ENCODE data around the gene SLC26A6. TPM values are rescaled to one million over a fixed set of nuclear protein-coding genes. Genes with fewer than 3 reads are reported as not detected.

SLC26A6 gene
- polyA plus RNA-seq = 24.9 to 35.7 TPM (median 34.5 TPM) in 3 replicates
- polyA plus RNA-seq (2011; ENCODE audit: low read depth) = 9.8 TPM
- 9.3 and 10.9 TPM in 2 replicates for polyA plus RNA-seq (2011; cell fraction: cytosol; rRNA removed)
- polyA plus RNA-seq (2011; cell fraction: nucleus; rRNA removed) = 211 and 227 TPM in 2 replicates
- polyA plus RNA-seq (2012; ENCODE audit: low replicate concordance) = 18.3 and 28.4 TPM in 2 replicates
- 47.0 to 112 TPM (median 58.5 TPM) in 3 replicates for polyA minus RNA-seq
- 34.1 TPM for polyA minus RNA-seq (2011; cell fraction: cytosol; rRNA and poly(A)+ RNA removed)
- 59.0 and 61.0 TPM in 2 replicates for polyA minus RNA-seq (2011; cell fraction: nucleus; rRNA and poly(A)+ RNA removed)

- Histone ChIP-seq H3K79me2 (ENCODE audit: control insufficient read depth, insufficient read depth, low read length) (peaks cover 13% of the 10 kb centered on the region), H3K27me3 (ENCODE audit: control insufficient read depth, extremely low read depth, insufficient read depth, low read length) (no peaks in the 10 kb centered on the region), H3K27ac (ENCODE audit: control insufficient read depth, insufficient read depth, low read length) (peak within 1 kb of the TSS; percentile 33), H2AFZ (ENCODE audit: control insufficient read depth, low read length) (peak within 1 kb of the TSS; percentile 85), H3K9me3 (ENCODE audit: control insufficient read depth, low read depth, low read length) (no peaks in the 10 kb centered on the region), H3K4me3 (ENCODE audit: control insufficient read depth in 2 of 3, extremely low read depth in 1 of 3, insufficient read depth in 2 of 3, low read depth in 1 of 3, low read length in 3 of 3) (peak within 1 kb of the TSS; percentile 77 to 93 (median 80)), H3K36me3 (ENCODE audit: control insufficient read depth in 2 of 2, extremely low read depth in 1 of 2, insufficient read depth in 2 of 2, low read length in 2 of 2) (peaks cover 16 to 18% of the 10 kb centered on the region in 2 experiments), H3K4me2 (ENCODE audit: control insufficient read depth, extremely low read depth, insufficient read depth, low read depth, low read length) (peak within 1 kb of the TSS; percentile 96), H3K9ac (ENCODE audit: control insufficient read depth, extremely low read depth, insufficient read depth, low read length) (peak within 1 kb of the TSS; percentile 72), H4K20me1 (ENCODE audit: control insufficient read depth, extremely low read depth, insufficient read depth, low read length) (peaks cover 2% of the 10 kb centered on the region), H3K9me1 (ENCODE audit: control insufficient read depth, extremely low read depth, insufficient read depth, low read length) (peaks cover 2% of the 10 kb centered on the region), H3K4me1 (ENCODE audit: control insufficient read depth, extremely low read depth, insufficient read depth, low read length) (peaks cover 11% of the 10 kb centered on the region)
- TF ChIP-seq EZH2 (IDR thresholded peaks at IDR 0.05; ENCODE audit: low read length) = no peak
- TF ChIP-seq CTCF (optimal IDR thresholded peaks at IDR 0.05 in 1 of 3, IDR thresholded peaks at IDR 0.05 in 1 of 3, conservative IDR thresholded peaks at IDR 0.05 in 1 of 3; ENCODE audit: extremely low read depth in 1 of 3, insufficient read depth in 2 of 3, low read length in 3 of 3) = peak in 2 of 3 experiments; percentile 58 to 76
- dilution Hi-C loops (cut with MboI; ENCODE audit: extremely low pct_ligation_motif_present, low sequenced_read_pairs) = no loop called here
- peak; percentile 79 for FAIRE-seq
- DNase-seq (ENCODE audit: low read depth, low spot score) = no peak
Measured at GRCh38 chr3:48635222-48636021, at the start of gene SLC26A6. Gene SLC26A6, minus strand, starts transcription at chr3:48635461. Its CDS starts 68 bp downstream, at chr3:48635393.

- H3K4me2 ChIP-seq (ENCODE audit: control insufficient read depth, extremely low read depth, insufficient read depth, low read depth, low read length) = peak overlapping the region; percentile 98
- H3K9me1 ChIP-seq (ENCODE audit: control insufficient read depth, extremely low read depth, insufficient read depth, low read length) = no peaks in the 10 kb centered on the region
- H3K79me2 ChIP-seq (ENCODE audit: control insufficient read depth, insufficient read depth, low read length) = peaks cover 19% of the 10 kb centered on the region
- no peak for FAIRE-seq
- peak overlapping the region; percentile 44 for H3K9ac ChIP-seq (ENCODE audit: control insufficient read depth, extremely low read depth, insufficient read depth, low read length)
- no peaks in the 10 kb centered on the region for H3K9me3 ChIP-seq (ENCODE audit: control insufficient read depth, low read depth, low read length)
- peak overlapping the region; percentile 59 to 78 (median 66) for H3K4me3 ChIP-seq (ENCODE audit: control insufficient read depth in 2 of 3, extremely low read depth in 1 of 3, insufficient read depth in 2 of 3, low read depth in 1 of 3, low read length in 3 of 3)
- H2AFZ ChIP-seq (ENCODE audit: control insufficient read depth, low read length) = peak overlapping the region; percentile 20
- H3K36me3 ChIP-seq (ENCODE audit: control insufficient read depth in 2 of 2, extremely low read depth in 1 of 2, insufficient read depth in 2 of 2, low read length in 2 of 2) = peaks cover 24 to 36% of the 10 kb centered on the region in 2 experiments
- H3K27ac ChIP-seq (ENCODE audit: control insufficient read depth, insufficient read depth, low read length) = peak overlapping the region; percentile 31
- dilution Hi-C loops (cut with MboI; ENCODE audit: extremely low pct_ligation_motif_present, low sequenced_read_pairs) = no loop called here
- no peak for DNase-seq (ENCODE audit: low read depth, low spot score)
- TF ChIP-seq EZH2 (IDR thresholded peaks at IDR 0.05; ENCODE audit: low read length) (no peak), CTCF (optimal IDR thresholded peaks at IDR 0.05 in 1 of 3, IDR thresholded peaks at IDR 0.05 in 1 of 3, conservative IDR thresholded peaks at IDR 0.05 in 1 of 3; ENCODE audit: extremely low read depth in 1 of 3, insufficient read depth in 2 of 3, low read length in 3 of 3) (no peak)
- peaks cover 40% of the 10 kb centered on the region for H3K4me1 ChIP-seq (ENCODE audit: control insufficient read depth, extremely low read depth, insufficient read depth, low read length)
- no peaks in the 10 kb centered on the region for H4K20me1 ChIP-seq (ENCODE audit: control insufficient read depth, extremely low read depth, insufficient read depth, low read length)
- H3K27me3 ChIP-seq (ENCODE audit: control insufficient read depth, extremely low read depth, insufficient read depth, low read length) = no peaks in the 10 kb centered on the region
Measured at GRCh38 chr3:48684480-48685143, 49.4 kb upstream of the SLC26A6 start.

All from keratinocyte (primary cell).